Measurements from ENCODE around the gene TSPAN1.

GRCh38 chr1:46158312-46159281, 16.3 kb upstream of the TSPAN1 start:
- TF ChIP-seq CTCF (IDR thresholded peaks at IDR 0.05): no peak
- TF ChIP-seq POLR2AphosphoS5 (IDR thresholded peaks at IDR 0.05): no peak
- no peak for TF ChIP-seq POLR2A (IDR thresholded peaks at IDR 0.05)
